CD4-positive, alpha-beta T cell (primary cell): ENCODE measurements around the gene TDRKH. TPM values are rescaled to one million over a fixed set of nuclear protein-coding genes. Genes with fewer than 3 reads are reported as not detected.

Experiments used
- ATAC-seq: fragments of 200-7000 bp; cut with Tn5 transposase; one replicate; pipeline ENCODE4 v1.10.0; 2022; ENCODE audit warnings: mild to moderate bottlenecking; ENCODE audit not compliant: poor library complexity
- CTCF ChIA-PET: fragments of 350-600 bp; sonication (Branson Sonifier 250); formaldehyde crosslinking; loops from one replicate; lab custom pipeline; 2021; ENCODE audit warnings: antibody characterized with exemption, inconsistent platforms; lab: Charles Lee
- POLR2A ChIA-PET: fragments of 350-600 bp; sonication (Branson Sonifier 250); formaldehyde crosslinking; loops from one replicate; lab custom pipeline; 2021; ENCODE audit warnings: antibody characterized with exemption, inconsistent platforms; lab: Charles Lee
- DNase-seq, 14 experiments: peaks; one replicate each; pipeline ENCODE4 v3.0.0-alpha.2; 2013 to 2020; ENCODE audit warnings: mixed read lengths in 2 of 14
- H3K27ac ChIP-seq, 2 donors: one replicate each; pipeline versions ENCODE4 v1.5.1 to v1.7.0; 2013; ENCODE audit warnings: low read length in 2 of 2, low read depth in 1 of 2, mild to moderate bottlenecking in 1 of 2
- H3K27me3 ChIP-seq, 2 experiments: 1 replicate in 1 of 2; 2 replicates in 1 of 2; pipeline versions ENCODE4 v1.6.1 to v1.7.0; 2013; ENCODE audit warnings: low read length in 2 of 2, control low read depth in 1 of 2, mild to moderate bottlenecking in 1 of 2, moderate library complexity in 1 of 2; ENCODE audit not compliant: insufficient read depth in 2 of 2, control insufficient read depth in 1 of 2
- H3K36me3 ChIP-seq: one replicate; pipeline ENCODE4 v1.6.1; 2013; ENCODE audit warnings: low read length, control low read depth; ENCODE audit not compliant: insufficient read depth
- H3K4me1 ChIP-seq: one replicate; pipeline ENCODE4 v1.6.1; 2013; ENCODE audit warnings: low read length, control low read depth; ENCODE audit not compliant: insufficient read depth
- H3K4me3 ChIP-seq: one replicate; pipeline ENCODE4 v1.5.1; 2013; ENCODE audit warnings: mild to moderate bottlenecking, low read length, moderate library complexity
- H3K9me3 ChIP-seq, 2 experiments: 1 replicate in 1 of 2; 2 replicates in 1 of 2; pipeline versions ENCODE4 v1.6.1 to v1.7.0; 2013; ENCODE audit warnings: low read length in 2 of 2, mild to moderate bottlenecking in 2 of 2, control low read depth in 1 of 2, moderate library complexity in 1 of 2; ENCODE audit not compliant: control insufficient read depth in 1 of 2, insufficient read depth in 1 of 2
- H3K27ac Mint-ChIP-seq: one replicate; pipeline ENCODE4 v1.8.0; 2020; ENCODE audit warnings: mixed read lengths
- H3K27me3 Mint-ChIP-seq: one replicate; pipeline ENCODE4 v1.8.0; 2021; ENCODE audit warnings: mixed read lengths
- H3K36me3 Mint-ChIP-seq: one replicate; pipeline ENCODE4 v1.8.0; 2021; ENCODE audit warnings: low read depth, mixed read lengths
- H3K4me1 Mint-ChIP-seq: one replicate; pipeline ENCODE4 v1.8.0; 2021; ENCODE audit warnings: low read depth, mixed read lengths
- H3K4me3 Mint-ChIP-seq: one replicate; pipeline ENCODE4 v1.8.0; 2020; ENCODE audit warnings: mild to moderate bottlenecking, mixed read lengths
- H3K9me3 Mint-ChIP-seq: one replicate; pipeline ENCODE4 v1.8.0; 2020; ENCODE audit warnings: mixed read lengths
- CTCF ChIP-seq: fragments of 200-600 bp; IDR thresholded peaks from one replicate; pipeline ENCODE4 v1.8.0; 2022; ENCODE audit warnings: antibody characterized with exemption, mild to moderate bottlenecking
- intact Hi-C, 2 experiments: fragments of 100-400 bp; cut with DNase I in 1 of 2; cut with micrococcal nuclease in 1 of 2; formaldehyde crosslinking; loops; one replicate each; pipeline versions ENCODE4 v1.15.1 to v1.9.0; 2023 to 2025; cut with DNase I, micrococcal nuclease
- total RNA-seq, 174 experiments: library from RNA in 2 of 174; stranded (reverse) in 2 of 174; gene quantifications; one replicate each; pipeline ENCODE4 v1.2.3 and lab custom pipeline; 2021 to 2026

Gene TDRKH
- total RNA-seq, 2 experiments from 2014 or later = 6.1 to 6.4 TPM

GRCh38 chr1:151763990-151764389 lies 26.3 kb downstream of the TDRKH start:
- intact Hi-C loops = loop anchor here (1.0 to 10.0 kb wide), 3 partner anchors 26 to 231 kb away; partner anchors contain the start of genes TDRKH (in 2 of the 2) and S100A10 (in 1 of the 2)
- Mint-ChIP-seq H3K27ac (peak overlapping the region; percentile 98), H3K4me3 (peak overlapping the region; percentile 94), H3K36me3 (peaks cover 49% of the 10 kb centered on the region), H3K27me3 (no peaks in the 10 kb centered on the region), H3K9me3 (no peaks in the 10 kb centered on the region), H3K4me1 (peaks cover 29% of the 10 kb centered on the region)
- Histone ChIP-seq H3K27me3 (no peaks in the 10 kb centered on the region), H3K4me3 (peak overlapping the region; percentile 94), H3K36me3 (peaks cover 30% of the 10 kb centered on the region), H3K27ac (peak overlapping the region; percentile 75 to 86), H3K4me1 (peaks cover 14% of the 10 kb centered on the region), H3K9me3 (no peaks in the 10 kb centered on the region)
- DNase-seq (no peak), ATAC-seq (peak; percentile 1)
- no peak for TF ChIP-seq CTCF
- ChIA-PET POLR2A (interaction anchor here (0.6 to 3.8 kb wide), 14 partner anchors 11 to 437 kb away, joined by 3 to 44 read pairs (median 4); partner anchors contain the start of genes CGN, PI4KB, RIIAD1 and TDRKH), CTCF (interaction anchor here (1.1 to 1.8 kb wide), 2 partner anchors 26 to 170 kb away, joined by 6 to 7 read pairs; partner anchors contain the start of gene TDRKH)

GRCh38 chr1:151762941-151763921 lies 27.1 kb downstream of the TDRKH start, which contains the start of gene MRPL9:
Gene MRPL9, minus strand, starts transcription at chr1:151763496. Its CDS starts 17 bp downstream, at chr1:151763479.
- Histone ChIP-seq H3K9me3 (no peaks in the 10 kb centered on the region), H3K36me3 (peaks cover 36% of the 10 kb centered on the region), H3K4me3 (peak within 1 kb of the TSS; percentile 94), H3K27ac (peak within 1 kb of the TSS; percentile 75 to 86), H3K27me3 (no peaks in the 10 kb centered on the region), H3K4me1 (peaks cover 14% of the 10 kb centered on the region)
- Mint-ChIP-seq H3K4me1 (peaks cover 29% of the 10 kb centered on the region), H3K9me3 (no peaks in the 10 kb centered on the region), H3K36me3 (peaks cover 56% of the 10 kb centered on the region), H3K4me3 (peak within 1 kb of the TSS; percentile 94), H3K27me3 (no peaks in the 10 kb centered on the region), H3K27ac (peak within 1 kb of the TSS; percentile 98)
- peak; percentile 71 to 89 (median 83) for DNase-seq
- ATAC-seq = peak; percentile 99
- POLR2A ChIA-PET = interaction anchor here (0.6 to 3.8 kb wide), 18 partner anchors 10 to 573 kb away, joined by 3 to 44 read pairs (median 4); partner anchors contain the start of genes CGN, PI4KB, RIIAD1 and TDRKH
- intact Hi-C loops = loop anchor here (1.0 to 10.0 kb wide), 3 partner anchors 27 to 232 kb away; partner anchors contain the start of genes TDRKH (in 2 of the 2) and S100A10 (in 1 of the 2)
- no peak for TF ChIP-seq CTCF
- CTCF ChIA-PET = interaction anchor here (1.1 to 1.8 kb wide), 3 partner anchors 27 to 169 kb away, joined by 4 to 7 read pairs (median 6); partner anchors contain the start of gene TDRKH

GRCh38 chr1:151760597-151761385 lies 29.5 kb downstream of the TDRKH start:
- intact Hi-C loops = loop anchor here in 1 of 2 experiments (10.0 kb wide), 1 partner anchor 234 kb away; the partner anchor contains the start of gene S100A10
- no peaks in the 10 kb centered on the region for H3K27me3 ChIP-seq
- H3K36me3 Mint-ChIP-seq = peaks cover 66% of the 10 kb centered on the region
- no peak for TF ChIP-seq CTCF
- H3K4me1 ChIP-seq = peaks cover 14% of the 10 kb centered on the region
- no peak overlapping the region for H3K27ac ChIP-seq
- peak overlapping the region; percentile 56 for H3K4me3 Mint-ChIP-seq
- no peaks in the 10 kb centered on the region for H3K27me3 Mint-ChIP-seq
- ATAC-seq (no peak), DNase-seq (no peak)
- peaks cover 52% of the 10 kb centered on the region for H3K36me3 ChIP-seq
- ChIA-PET POLR2A (no interaction called here), CTCF (no interaction called here)
- peak overlapping the region; percentile 59 for H3K27ac Mint-ChIP-seq
- H3K9me3 ChIP-seq = no peaks in the 10 kb centered on the region
- H3K4me1 Mint-ChIP-seq = peaks cover 29% of the 10 kb centered on the region
- H3K9me3 Mint-ChIP-seq = no peaks in the 10 kb centered on the region
- H3K4me3 ChIP-seq = no peak overlapping the region
